Lower leg skin (tissue), 4 donors: ENCODE results near the gene POLR1B. TPM values are rescaled to one million over a fixed set of nuclear protein-coding genes. Genes with fewer than 3 reads are reported as not detected.

ENCODE experiments used
- DNase-seq, 2 donors: peaks; one replicate each; pipeline ENCODE4 v3.0.0-alpha.2; 2019; ENCODE audit warnings: low spot score in 2 of 2
- H3K4me3 ChIP-seq: fragments of 200-600 bp; sonication (generic); 2 replicates; pipeline ENCODE4 v1.5.1; 2017; ENCODE audit warnings: mild to moderate bottlenecking, low read depth; ENCODE audit not compliant: poor library complexity, severe bottlenecking
- CTCF ChIP-seq, 3 donors: fragments of 450-650 bp; IDR thresholded peaks; one replicate each; pipeline ENCODE4 v1.5.1; 2016; ENCODE audit warnings: antibody characterized with exemption in 3 of 3, mild to moderate bottlenecking in 3 of 3, moderate library complexity in 2 of 3
- POLR2A ChIP-seq, 2 donors: fragments of 450-650 bp; IDR thresholded peaks; one replicate each; pipeline ENCODE4 v1.6.1; 2016 to 2017; ENCODE audit warnings: antibody characterized with exemption in 2 of 2, mild to moderate bottlenecking in 1 of 2, moderate library complexity in 1 of 2
- WGBS, 2 donors: methylation state at CpG; one replicate each; pipeline ENCODE4 v1.1.5; 2018; 5-methylcytosine and 5-hydroxymethylcytosine counted together
- intact Hi-C: fragments of 100-400 bp; cut with DNase I; formaldehyde crosslinking; loops from one replicate; pipeline ENCODE4 v1.15.0; 2023; ENCODE audit warnings: low total_unique reads
- total RNA-seq, 4 donors: library from RNA; depleted of rRNA; stranded (reverse); fragments of >200 nt; gene quantifications; one replicate each; pipeline ENCODE4 v1.1.0, GENCODE V29; 2016

POLR1B gene
- total RNA-seq, 4 donors from 2014 or later, result 12.4 to 17.0 (median 16.1) TPM

- 79 to 91% methylated on average over 5 of the region's 5 CpGs for WGBS, 2 donors
- intact Hi-C loops, result no loop called here
- no peak for DNase-seq
- no peak overlapping the region for H3K4me3 ChIP-seq
- TF ChIP-seq CTCF (IDR thresholded peaks at IDR 0.05) (no peak), POLR2A (IDR thresholded peaks at IDR 0.05) (no peak)
Measured at GRCh38 chr2:112591413-112591812, 49.1 kb downstream of the POLR1B start.

GRCh38 chr2:112593736-112594135 lies 51.5 kb downstream of the POLR1B start:
- no peak overlapping the region for H3K4me3 ChIP-seq
- 67 to 72% methylated on average over 4 of the region's 4 CpGs for WGBS, 2 donors
- no peak for TF ChIP-seq CTCF (IDR thresholded peaks at IDR 0.05)
- TF ChIP-seq POLR2A (IDR thresholded peaks at IDR 0.05), result no peak
- DNase-seq, result no peak
- intact Hi-C loops, result no loop called here

GRCh38 chr2:112597537-112598322 lies 55.5 kb downstream of the POLR1B start:
- DNase-seq, result no peak
- intact Hi-C loops, result loop anchor here (2.0 kb wide), 1 partner anchor 127 kb away; no protein-coding TSS in a partner anchor
- no peak for TF ChIP-seq POLR2A (IDR thresholded peaks at IDR 0.05)
- TF ChIP-seq CTCF (IDR thresholded peaks at IDR 0.05), result no peak
- 94 to 96% methylated on average over 10 of the region's 10 CpGs for whole genome bisulfite sequencing, 2 donors
- H3K4me3 ChIP-seq, result no peak overlapping the region

GRCh38 chr2:112600634-112601033 lies 58.4 kb downstream of the POLR1B start:
- WGBS, 2 donors, result 71 to 82% methylated on average over 3 of the region's 3 CpGs
- intact Hi-C loops, result no loop called here
- H3K4me3 ChIP-seq, result no peak overlapping the region
- no peak for TF ChIP-seq POLR2A (IDR thresholded peaks at IDR 0.05)
- no peak for TF ChIP-seq CTCF (IDR thresholded peaks at IDR 0.05)
- no peak for DNase-seq

- H3K4me3 ChIP-seq, result no peak overlapping the region
- TF ChIP-seq CTCF (IDR thresholded peaks at IDR 0.05) (no peak), POLR2A (IDR thresholded peaks at IDR 0.05) (no peak)
- peak in 1 of 2 donors; percentile 42 for DNase-seq
- WGBS, 2 donors, result 83 to 89% methylated on average over 3 of the region's 3 CpGs
- intact Hi-C loops, result no loop called here
Measured at GRCh38 chr2:112601754-112602153, 59.5 kb downstream of the POLR1B start.
